Stimulated activated CD8-positive, alpha-beta memory T cell treated with anti-CD3 and anti-CD28 coated beads, Interleukin-12 subunit alpha, Interleukin-12 subunit beta, amount 100 ng/mL, for 1 hour (primary cell): ENCODE data around the gene DMRT2.

ENCODE experiments used
- DNase-seq: peaks from one replicate; pipeline ENCODE4 v3.0.0-alpha.2; 2020; ENCODE audit warnings: low read depth

Gene DMRT2

DNA sequence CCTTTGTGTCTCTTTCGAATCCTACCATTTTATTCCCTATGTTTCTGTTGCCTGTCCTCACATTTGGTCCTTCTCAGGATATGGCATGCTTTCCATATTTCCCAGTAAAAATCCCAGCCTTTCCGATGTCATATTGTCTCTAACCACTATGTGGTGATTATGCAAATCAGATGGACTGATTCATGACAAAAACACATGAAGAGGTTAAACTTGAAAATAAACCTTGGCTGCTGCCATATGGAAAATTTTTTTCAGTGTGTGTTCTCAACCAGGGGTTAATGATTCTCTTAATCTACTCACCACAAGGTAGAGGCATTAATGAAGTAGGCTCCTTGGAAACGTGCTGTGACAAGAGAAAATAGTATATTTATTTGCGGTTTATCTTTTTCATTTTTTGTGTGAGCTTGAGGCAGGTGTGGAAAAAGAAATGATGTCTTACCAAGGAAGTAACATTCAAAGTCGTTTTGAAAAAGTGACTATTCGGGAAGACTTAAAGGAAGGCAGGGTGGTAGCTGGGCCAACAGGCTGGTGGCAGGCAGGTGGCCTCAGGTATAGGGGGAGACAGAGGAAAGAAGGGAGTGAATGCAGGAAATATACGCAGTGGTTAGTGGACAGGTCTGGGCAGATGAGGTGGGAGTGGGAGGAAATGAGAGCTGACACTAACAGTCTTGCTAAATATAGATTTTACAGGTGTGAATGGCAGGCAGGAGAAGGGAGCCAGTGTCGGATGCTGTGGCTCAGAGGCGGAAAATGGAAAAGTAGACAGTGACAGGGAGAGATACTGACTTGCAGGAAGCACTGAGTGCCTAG, 46.2 kb downstream of the DMRT2 start:
- no peak for DNase-seq

DNA sequence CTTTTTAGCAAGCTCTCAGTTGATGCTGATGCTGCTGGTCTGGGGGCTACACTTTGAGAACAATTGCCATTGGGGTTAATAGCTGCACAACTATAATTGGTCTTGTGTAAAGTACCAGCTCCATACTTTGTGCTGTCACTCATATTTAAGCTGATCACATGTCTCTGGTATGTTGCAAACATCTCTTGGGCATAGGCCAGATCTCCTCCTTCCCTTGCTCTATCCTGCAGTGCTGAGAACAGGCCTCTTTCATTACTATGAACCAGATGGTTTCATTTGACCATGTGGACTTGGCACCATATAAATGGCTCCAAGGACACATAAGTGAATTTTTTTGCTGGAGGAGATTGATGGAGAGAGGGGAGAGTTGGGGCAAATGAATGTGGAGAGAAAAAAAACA, 48.4 kb downstream of the DMRT2 start:
- DNase-seq: no peak

DNA sequence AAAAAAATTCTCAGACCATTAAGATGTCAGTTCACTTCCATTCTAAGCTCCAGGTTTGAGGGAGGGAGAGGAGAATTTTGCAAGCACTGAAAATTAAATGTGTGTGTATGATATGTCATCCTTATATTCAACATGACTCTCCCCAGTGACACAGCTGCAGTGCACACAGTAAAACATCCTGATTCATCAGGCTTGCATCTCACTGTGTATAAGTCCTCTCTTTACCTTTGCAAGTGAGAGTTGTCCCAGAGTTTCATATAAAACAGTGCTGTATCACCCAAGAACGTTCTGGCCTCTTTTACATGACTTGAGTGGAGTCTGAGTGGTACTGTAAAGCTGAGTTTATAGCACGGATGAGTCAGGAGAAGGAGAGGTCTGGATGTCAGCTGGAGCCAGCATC, 50.0 kb downstream of the DMRT2 start:
- no peak for DNase-seq

DNA sequence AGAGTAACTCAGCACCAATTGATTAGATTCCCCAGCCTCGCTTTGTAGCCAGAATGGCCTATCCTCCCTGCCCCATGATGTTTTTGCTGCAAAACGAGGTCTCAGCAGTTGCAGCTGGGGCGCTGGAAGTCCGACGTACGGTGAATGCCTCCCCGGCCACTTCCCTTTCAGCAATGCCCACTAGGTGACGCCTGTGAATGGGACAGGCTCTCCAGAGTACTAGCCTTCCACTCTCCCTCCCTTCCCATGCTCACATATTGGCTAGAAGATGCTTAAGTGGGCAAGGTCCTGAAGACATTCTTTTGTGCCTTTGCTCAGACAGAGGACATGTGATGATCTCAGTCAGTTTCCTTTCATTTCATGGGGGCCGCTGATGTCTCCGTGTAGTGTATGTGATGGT, 50.8 kb downstream of the DMRT2 start:
- no peak for DNase-seq

DNA sequence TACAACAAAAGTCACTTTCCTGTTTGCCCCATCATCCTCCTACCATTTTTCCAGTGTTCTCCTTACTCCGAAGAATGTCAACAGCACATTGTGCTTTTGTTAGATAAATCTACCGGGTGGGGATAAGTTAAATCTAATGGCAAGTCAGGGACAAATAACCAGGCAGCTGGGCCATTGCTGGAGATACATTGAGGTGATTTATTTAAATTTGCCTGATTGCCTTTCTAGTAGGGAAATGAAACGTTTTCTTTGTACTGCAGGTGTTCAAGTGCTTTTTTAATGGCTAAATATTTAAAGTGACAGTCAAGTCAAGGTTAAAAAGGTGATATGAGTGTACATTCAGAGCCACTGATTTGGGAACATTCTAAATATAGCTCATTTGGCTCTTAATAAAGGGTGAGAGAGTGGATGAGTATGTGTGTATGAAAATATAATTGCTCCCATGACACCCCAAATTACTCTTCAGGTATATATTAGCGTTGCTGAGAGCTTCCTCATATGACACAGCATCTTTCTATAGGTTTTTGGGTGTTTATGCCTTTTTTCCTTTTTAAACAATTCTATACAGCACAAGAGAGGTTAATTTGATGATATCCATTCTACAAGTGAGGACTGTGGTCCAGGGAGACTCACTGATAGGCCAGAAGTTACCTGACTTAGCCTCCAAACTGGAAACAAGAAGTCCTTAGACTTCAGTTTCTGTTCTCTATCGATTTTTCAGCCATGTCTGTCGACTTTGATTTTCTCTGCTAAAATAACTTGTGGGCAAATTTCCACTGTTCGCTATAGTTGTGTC, 51.9 kb downstream of the DMRT2 start:
- no peak for DNase-seq

DNA sequence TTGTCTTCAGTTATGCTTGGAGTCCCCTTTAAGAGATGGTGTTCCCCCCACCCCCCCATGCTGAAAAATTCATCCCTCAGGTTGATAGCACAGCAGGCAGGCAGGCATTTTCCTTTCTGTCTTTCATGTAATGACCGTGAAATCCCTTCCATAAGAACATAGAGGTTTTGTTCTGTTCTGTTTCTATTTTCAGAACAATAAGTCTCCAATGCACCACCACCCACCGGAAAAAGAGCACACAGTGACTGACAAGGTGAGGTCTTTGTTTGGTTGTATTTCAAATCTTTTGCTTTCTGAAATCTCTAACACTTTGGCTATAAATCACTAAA, 52.4 kb downstream of the DMRT2 start:
- no peak for DNase-seq
